HG03135 (cell line): ENCODE results near the gene COL8A2.
"Not testable (repeated sequence)": the region's sequence is repeated elsewhere in the genome, so short reads cannot be mapped to it uniquely, and the experiment has no call there.

Experiments used
- ATAC-seq: cut with Tn5 transposase; IDR thresholded peaks from one replicate; pipeline ENCODE4 v1.9.1; 2021; ENCODE audit warnings: mild to moderate bottlenecking, moderate library complexity; ENCODE audit not compliant: unreplicated experiment

The COL8A2 gene

DNA sequence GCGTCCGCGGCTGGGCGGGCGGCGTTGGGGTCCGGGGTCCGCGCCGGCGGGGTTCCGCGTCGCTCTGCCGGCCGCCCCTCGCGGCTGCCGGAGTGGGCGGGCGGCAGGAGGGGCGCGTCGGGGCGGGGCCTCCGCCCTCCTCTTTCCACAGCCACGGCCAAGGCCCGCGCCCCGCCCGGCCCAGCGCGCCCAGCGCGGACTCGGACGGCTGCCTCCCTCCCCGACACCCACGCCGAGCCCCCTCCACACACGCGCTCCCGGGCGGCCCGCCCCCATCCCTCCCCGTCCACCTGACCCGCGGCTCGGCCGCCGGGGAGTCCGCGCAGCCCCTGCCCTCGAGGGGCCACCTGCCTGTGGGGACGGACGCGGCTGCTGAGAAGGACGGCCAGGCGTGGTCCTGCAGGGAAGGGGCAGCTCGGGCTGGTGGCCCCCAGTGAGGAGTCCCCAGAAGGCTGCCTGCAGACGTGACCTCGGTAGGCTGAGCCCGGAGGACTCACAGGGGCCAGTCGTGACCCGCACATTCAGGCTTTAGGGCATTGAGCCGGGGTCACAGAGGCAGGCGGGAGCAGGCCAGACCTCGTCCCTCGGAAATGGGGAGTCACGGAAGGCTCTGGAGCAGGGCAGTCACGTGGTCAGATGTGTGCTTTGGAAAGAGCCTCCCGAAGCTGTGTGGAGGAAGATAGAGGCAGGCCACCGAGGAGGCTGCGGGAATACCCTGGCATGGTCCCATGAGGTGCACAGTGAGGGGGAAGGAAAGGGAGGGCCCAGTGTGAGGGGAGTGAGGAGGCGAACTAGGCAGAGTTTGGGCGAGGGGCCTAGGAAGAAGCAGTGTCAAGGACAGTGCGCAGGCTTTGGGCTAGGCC, at the start of gene COL8A2:
TSS of gene COL8A2 (minus strand) at position 94 of the 863 bp plus-strand sequence. CDS start 24,980 bp downstream, outside the sequence.
- ATAC-seq = no peak

DNA sequence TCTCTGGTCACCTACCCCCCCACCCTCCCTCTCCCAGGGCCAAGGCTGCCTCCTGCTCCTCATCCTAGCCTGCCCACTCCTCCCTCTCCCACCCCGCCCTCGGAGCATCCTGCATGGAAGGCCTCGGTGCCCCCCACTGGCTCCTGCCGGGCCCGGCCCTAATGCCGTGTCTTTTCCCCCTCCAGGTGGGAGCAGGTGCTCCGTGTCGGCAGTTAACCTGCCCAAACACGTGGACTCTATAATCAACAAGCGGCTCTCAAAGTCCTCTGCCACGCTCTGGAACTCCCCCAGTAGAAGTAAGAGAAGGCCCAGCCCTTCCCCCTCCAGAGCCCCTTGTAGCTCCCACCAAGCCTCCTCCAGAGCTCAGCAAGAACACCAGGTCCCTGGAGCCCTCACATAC, 49.7 kb upstream of the COL8A2 start:
- ATAC-seq = no peak

DNA sequence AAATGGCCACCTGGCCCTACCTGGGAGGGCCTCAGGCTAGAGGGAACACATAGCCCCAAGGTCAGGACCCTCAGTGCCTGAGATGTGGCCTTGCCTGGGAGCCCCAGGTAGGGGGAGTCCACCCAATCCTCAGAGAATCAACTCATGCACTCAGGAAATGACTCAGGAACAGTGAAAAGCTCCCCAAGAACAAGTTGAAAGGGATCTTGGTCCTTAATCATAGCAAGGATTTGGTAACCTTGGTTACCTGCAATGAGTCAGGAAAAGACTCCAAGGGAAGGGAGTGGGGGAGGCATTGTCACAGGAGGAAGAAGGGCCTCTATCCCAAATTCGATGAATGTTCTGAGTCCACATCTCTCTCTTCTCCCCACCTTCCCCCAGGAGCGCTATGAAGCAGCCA, 48.0 kb upstream of the COL8A2 start:
- ATAC-seq = no peak

DNA sequence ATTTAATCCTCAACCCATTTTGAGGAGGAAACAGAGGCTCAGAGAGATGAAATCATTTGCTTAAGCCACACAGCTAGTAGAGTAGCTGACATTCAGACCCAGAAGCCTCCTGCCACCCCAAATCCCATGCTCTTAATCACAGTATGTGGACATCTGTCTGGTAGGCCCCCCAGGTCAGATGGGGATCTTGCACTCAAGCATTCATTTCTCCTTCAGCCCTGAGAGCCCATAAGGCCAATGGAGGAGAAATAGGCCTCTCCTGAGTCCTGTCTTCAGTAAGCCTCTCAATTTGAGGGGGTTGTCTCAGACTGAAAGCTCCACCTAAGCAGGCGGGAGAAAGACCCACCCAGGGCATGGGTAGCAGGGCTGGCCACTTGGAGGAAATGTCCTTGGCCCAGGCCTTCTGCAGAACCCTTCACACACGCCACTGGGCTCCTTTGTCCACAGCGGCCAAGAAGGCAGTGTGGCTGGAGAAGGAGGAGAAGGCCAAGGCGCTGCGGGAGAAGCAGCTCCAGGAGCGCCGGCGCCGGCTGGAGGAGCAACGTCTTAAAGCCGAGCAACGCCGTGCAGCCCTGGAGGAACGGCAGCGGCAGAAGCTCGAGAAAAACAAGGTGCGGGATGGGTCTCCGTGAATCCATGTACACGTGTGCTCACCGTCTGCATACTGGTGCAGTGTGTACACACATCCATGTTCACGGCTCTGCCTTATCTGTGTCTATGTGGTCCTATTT, 47.2 kb upstream of the COL8A2 start:
- no peak for ATAC-seq

DNA sequence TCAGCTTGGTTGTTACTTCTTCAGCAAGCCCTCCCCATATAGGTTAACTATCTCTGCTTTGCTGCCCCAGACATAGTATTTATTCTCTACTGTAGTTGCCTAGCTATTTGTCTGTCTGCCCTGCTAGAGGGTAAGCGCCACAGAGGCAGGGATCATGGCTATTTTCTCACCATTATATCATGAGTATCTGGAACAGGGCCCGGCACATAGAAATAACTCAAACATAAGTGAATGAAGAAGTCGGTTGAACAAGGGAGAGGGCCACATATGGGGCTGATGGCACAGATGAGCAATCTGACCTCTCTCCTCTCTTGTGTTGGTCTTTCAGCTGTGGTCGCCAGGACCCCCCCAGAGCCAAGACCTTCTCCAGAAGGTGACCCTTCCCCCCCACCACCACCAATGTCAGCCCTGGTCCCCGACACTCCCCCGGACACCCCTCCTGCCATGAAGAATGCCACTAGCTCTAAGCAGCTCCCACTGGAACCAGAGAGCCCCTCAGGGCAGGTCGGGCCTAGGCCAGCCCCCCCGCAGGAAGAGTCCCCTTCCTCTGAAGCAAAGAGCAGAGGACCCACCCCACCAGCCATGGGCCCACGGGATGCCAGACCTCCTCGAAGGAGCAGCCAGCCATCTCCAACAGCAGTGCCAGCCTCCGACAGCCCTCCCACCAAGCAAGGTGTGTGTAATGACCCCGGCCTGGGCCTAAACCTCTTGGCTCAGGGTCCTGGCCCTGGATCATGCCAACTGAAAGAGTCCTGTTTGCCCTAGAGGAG, 45.8 kb upstream of the COL8A2 start:
- ATAC-seq = no peak

DNA sequence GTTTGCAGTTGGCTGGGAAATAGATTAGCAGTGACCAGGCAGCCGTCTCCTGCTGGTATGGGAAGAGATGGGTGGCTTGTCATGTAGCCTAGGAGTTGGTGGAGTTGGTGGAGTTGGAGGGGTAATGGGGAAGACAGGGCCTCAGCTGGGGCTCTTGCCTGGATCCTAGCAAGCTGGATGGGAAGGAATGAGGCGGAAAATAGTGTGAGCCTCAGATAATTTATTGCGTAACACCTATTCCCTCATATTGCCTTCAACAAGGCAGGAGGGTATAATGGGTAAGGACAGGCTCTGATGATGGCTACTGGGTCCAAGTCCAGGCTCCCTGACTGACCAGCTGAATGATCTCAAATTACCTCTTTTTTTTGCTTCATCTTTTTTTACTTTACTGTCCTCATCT, 43.5 kb upstream of the COL8A2 start:
- ATAC-seq = no peak

DNA sequence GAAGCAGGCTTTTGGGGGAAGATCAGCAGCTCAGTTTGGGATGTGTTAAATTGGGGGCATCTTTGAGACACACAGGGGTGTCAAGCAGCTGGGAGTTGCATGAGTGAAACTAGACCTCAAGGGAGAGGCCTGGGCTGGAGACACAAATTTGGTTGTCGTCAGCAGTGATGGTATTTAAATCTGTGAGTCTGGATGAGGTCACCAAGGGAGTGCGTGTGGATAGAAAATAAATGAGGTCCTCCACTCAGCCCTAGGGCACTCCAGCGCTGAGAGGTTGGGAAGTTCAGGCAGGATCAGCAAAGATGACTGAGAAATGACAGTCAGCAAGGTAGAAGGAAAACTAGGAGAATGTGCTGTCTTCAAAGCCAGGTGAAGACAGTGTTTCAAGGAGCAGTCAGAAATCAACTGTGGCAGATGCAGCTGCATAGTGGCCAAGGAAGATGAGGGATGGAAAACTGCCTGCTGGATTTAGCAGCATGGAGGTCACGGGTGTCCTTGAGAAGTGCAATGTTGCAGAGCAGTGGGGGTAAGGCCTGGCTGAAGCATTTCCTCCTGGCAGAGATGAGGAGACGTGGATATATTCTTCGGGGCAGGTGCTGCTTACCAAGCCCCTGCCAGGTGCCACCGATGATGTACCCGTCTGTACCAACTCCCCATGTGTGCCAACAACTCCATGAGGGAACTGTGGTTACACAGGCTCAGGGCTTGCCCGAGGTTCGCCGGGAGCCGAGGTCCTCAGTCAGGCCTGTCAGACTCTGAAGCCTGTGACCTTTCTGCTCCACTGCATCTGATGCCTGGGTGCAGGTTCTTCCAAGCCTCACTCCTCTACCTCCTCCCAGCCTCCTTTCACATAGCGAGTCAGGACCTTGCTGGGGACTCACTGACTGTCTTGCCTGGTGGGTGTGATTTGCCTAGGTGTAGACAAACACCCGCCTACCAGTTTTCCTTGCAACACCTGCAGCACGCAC, 42.2 kb upstream of the COL8A2 start:
- ATAC-seq = no peak

DNA sequence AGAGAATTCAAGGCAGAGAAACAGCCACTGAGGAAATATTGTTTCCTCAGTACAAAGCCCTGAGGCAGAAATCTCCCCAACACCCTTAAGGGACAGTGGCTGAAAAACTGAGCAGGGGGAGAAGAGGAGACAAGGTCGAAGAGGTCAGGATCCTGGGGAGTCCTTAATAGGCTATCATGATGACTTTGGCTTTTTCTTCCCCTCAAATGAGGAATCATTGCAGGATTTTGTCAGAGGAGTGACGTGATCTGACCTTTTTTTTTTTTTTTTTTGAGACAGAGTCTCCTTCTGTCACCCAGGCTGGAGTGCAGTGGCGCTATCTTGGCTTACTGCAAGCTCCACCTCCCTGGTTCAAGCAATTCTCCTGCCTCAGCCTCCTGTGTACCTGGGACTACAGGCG, 41.1 kb upstream of the COL8A2 start:
- no peak for ATAC-seq

DNA sequence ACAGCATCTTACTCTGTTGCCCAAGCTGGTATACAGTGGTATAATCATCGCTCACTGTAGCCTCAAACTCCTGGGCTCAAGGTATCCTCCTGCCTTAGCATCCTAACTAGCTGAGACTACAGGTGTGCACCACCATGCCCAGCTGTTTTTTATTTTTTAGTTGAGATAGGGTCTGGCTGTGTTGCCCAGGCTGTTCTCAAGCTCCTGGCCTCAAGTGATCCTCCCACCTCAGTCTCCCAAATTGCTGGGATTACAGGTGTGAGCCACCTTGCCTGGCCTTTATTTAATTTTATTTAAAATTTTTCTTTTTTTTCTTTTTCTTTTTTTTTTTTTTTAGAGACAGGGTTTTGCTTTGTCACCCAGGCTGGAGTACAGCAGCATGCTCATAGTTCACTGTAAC, 40.1 kb upstream of the COL8A2 start:
- ATAC-seq = no peak

DNA sequence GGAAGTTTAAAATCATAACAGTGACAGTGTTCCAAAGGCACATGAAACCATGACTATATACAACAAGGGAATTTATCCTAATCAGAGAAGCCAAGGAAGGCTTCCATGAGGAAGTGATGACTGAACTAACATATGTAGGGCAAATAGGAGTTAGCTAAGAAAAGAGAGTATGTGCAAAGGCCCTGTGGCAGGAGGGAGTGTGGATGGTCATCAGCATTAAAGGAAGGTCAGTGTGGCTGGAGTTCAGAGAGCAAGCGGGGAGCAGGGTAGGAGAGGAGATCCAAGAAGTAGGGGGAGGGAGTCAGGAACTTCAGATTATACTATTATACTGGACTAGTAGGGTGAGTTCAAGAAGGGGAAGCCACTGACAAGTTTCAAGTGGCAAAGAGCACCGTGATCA, 39.3 kb upstream of the COL8A2 start:
- ATAC-seq = no peak

DNA sequence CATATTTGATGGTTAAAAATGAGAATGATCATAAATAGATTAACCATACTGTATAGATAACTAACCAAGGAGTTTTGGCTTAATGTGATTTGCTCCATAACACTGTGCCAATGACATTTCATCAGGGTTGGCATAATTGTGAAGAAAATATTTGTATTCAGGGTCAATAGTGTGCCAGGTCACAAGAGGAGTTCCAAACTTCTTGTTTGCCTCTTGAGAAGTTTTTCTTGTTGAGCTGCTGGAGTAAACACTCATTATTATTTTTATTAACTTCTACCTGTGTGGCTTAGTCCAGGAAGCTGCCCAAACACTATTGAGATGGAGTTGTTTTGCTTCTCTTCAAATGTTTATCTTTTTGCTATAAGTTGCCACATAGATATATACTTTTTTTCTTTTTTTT, 38.4 kb upstream of the COL8A2 start:
- ATAC-seq = no peak

DNA sequence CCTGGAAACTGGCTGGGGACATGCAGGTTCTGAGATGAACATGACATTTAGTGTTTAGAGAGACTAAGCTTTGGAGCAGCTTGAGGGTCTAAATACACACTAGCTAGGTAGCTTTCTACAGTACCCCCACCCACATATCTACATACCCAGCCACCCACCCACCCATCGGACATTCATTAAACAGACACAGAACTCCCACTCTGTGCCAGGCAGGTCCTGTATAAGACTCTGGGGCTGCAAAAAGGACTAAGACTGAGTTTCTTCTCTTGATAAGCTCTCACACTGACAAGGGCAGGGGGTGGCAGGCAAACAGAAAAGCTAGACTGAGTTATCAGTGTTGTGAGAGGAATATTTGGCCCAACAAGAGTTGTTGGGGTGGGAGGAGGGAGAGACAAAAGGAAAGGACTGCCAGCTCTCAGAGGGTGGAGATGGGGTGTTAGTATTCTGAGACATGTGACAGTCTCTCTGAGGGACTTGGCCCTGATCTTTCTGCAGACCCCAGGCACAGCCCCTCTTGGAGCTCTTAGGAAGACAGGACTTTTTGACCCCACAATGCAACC, 37.7 kb upstream of the COL8A2 start:
- no peak for ATAC-seq

DNA sequence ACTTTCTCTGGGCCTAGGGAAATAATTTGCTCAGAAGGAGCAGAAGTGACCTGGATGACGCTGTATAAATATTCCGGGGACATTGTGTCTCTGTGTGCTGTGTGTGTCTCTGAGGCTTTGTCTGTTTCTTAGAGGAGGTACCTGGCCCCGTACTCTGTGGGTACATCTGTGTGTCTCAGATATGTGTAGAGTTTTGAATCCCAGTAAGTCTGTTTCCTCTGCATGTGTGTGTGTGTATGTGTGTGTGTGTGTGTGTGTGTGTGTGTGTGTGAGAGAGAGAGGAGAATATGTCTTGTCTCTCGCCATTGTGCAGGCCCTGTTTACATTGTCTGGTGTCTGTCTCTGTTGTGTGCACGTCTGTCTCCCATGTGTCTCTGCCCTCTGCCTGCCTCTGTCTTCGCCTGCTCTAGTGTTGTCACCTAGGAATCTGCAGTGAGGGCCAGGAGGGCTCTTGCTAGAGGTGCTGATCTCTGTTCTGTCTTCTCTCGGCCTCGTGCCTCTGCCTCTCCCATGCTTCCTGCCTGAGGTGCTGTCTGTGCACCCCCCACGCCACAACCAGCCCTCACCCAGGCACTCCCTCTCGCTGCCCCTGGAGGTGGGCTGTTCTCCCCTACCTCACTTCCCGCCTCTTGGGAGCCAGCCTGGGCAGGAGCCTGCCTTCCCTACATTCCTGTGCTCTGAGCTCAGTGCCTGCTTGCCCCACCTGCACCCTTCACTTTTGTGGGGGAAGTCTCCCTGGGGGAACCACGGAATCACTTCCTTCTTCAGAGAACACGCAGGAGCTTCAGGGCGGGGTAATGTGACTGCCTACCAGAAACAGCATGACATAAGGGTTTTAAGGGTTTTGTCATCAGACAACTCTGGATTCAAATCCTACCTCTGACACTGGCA, 36.9 kb upstream of the COL8A2 start:
- peak; percentile 53 for ATAC-seq

DNA sequence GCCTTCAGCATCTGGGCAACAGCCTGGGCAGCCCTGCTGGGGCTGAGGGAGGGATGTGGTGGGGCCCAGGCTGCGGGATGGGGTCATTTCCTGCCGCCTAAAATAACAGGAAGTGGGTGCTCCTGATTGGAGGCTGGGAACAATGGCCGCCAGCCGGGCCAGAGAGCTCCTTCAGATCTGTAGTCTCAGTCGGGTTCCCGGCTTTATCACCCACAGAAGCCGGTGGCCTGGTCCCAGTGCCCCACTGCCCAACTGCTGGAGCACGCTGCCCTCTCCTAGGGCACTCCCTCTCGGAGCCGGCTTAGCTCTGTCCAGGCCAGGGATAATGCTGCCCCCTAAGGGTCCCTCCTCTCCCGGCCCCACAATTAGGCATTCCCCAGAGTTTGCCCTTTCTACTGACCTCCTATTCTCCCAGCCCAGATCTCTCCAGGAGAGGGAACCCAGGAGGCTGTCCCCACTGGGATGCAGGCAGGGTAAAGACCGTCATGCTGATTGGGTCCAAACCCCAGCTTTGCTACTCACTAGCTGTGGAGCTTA, 36.0 kb upstream of the COL8A2 start:
- no peak for ATAC-seq

DNA sequence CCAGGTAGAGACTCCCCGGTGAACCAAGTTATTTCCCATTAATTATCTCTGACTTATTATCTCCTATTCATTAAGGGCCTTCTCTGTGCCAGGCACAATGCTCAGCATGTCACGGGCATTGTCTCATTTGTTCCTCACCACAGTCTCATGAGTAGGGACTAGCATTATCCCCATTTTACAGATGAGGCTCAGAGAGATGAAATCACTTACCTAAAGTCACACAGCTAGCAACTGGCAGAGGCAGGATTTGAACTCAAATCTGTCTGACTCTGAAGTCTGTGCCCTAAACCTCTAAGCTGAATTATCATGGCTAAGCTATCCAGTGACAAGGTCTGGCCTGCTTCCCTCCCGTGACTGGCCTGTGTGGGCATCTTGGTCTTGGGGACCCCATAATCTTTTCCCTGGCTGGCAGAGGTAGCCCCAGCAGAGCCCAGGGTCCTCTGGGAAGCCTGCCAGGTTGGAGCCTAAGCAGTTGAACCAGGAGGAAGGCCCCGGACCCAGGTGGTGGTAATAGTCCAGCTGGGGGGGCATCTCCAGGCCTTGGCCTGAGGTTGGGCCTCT, 35.4 kb upstream of the COL8A2 start:
- no peak for ATAC-seq

DNA sequence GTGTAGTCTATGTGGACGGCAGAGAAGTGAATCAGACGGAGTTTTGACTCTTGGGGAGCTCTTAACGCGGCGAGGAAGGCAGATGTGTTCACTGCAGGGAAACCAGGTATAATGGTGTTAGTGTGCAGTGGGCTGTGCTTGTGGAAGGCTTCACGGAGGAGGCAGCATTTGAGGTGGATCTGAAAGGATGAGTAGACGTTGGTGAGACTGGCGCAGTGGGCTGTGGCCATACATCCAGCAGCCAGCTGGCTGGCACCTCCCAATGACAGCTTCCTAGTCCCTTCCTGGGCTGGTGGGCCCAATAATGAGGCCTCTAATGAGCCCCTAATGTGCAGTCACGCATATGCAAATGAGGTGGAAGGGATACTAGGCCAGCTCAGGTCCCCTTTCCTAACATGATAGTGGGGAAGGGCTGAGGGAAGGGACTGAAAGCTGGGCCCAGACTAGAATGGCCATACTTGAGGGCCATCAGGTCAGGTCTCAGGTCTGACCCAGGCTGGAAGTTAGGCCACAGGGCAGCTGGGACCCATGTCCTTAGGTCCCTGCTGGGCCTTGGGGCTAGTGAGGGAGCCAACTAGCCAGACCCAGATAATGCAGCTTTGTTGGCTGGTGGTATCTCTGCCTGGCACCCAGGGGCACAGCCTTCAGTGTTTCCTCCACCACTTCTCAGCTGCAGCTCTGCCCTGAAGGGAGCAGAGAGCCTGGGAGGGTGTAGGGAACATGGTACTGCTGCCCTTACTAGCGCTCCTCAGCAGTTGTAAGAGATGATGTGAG, 34.8 kb upstream of the COL8A2 start:
- no peak for ATAC-seq

DNA sequence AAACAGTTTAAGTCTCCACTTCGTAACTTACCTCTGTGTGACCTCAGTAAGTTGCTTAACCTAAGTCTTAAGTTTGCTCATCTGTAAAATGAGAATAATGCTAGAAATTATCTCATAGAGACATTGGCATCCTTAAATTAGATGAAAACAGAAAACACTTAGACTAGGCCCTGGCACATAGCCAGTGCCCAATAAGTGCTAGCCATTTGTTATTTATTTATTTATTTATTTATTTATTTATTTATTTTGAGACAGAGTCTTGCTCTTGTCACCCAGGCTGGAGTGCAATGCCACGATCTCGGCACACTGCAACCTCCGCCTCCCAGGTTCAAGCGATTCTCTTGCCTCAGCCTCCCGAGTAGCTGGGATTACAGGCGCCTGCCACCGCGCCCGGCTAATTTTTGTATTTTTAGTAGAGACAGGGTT, 33.8 kb upstream of the COL8A2 start:
- not testable (repeated sequence) for ATAC-seq
